Gastrocnemius medialis (tissue), 4 donors: ENCODE data around the gene KLK6. TPM values are rescaled to one million over a fixed set of nuclear protein-coding genes. Genes with fewer than 3 reads are reported as not detected.
A peak's percentile ranks its signal among the peaks of the same experiment; 100 is the strongest.

Experiments
- ATAC-seq, 2 donors: fragments of 150-250 bp; one replicate each; pipeline ENCODE4 v1.9.1; 2016
- DNase-seq, 2 donors: peaks; one replicate each; pipeline ENCODE4 v3.0.0-alpha.2; 2019
- H3K27ac ChIP-seq, 4 donors: fragments of 200-600 bp; sonication (generic); 1 replicate in 1 of 4; 2 replicates in 3 of 4; pipeline ENCODE4 v1.5.1; 2016 to 2018; ENCODE audit warnings: mild to moderate bottlenecking in 2 of 4, moderate library complexity in 1 of 4
- H3K27me3 ChIP-seq, 3 donors: fragments of 200-600 bp; sonication (generic) in 2 of 3; 1 replicate in 1 of 3; 2 replicates in 2 of 3; pipeline versions ENCODE4 v1.5.1 to v1.6.0; 2016 to 2019; ENCODE audit warnings: mild to moderate bottlenecking in 1 of 3, moderate library complexity in 1 of 3
- H3K36me3 ChIP-seq, 2 donors: fragments of 200-600 bp; sonication (generic) in 1 of 2; one replicate each; pipeline ENCODE4 v1.5.1; 2017 to 2018
- H3K4me1 ChIP-seq, 2 donors: fragments of 200-600 bp; sonication (generic) in 1 of 2; one replicate each; pipeline ENCODE4 v1.5.1; 2016 to 2017; ENCODE audit warnings: mild to moderate bottlenecking in 2 of 2
- H3K4me3 ChIP-seq, 4 donors: fragments of 200-600 bp; sonication (generic) in 3 of 4; 1 replicate in 1 of 4; 2 replicates in 3 of 4; pipeline ENCODE4 v1.5.1; 2016 to 2019; ENCODE audit warnings: mild to moderate bottlenecking in 2 of 4
- H3K9me3 ChIP-seq, 3 donors: fragments of 200-600 bp; sonication (generic) in 2 of 3; 1 replicate in 1 of 3; 2 replicates in 2 of 3; pipeline ENCODE4 v1.5.1; 2016 to 2019
- CTCF ChIP-seq, 5 experiments: fragments of 450-650 bp in 3 of 5; fragments of 200-600 bp in 2 of 5; sonication (generic) in 2 of 5; IDR thresholded peaks in 4 of 5; conservative IDR thresholded peaks in 1 of 5; 1 replicate in 4 of 5; 2 replicates in 1 of 5; pipeline ENCODE4 v1.5.1; 2016 to 2019; ENCODE audit warnings: antibody characterized with exemption in 5 of 5, mild to moderate bottlenecking in 3 of 5, moderate library complexity in 3 of 5
- POLR2A ChIP-seq, 2 donors: fragments of 450-650 bp; IDR thresholded peaks; one replicate each; pipeline ENCODE4 v1.6.1; 2017; ENCODE audit warnings: antibody characterized with exemption in 2 of 2, mild to moderate bottlenecking in 2 of 2, moderate library complexity in 2 of 2
- in situ Hi-C, 4 donors: fragments of 200-750 bp; cut with MboI; loops; one replicate each; pipeline versions ENCODE4 v1.15.0 to v1.8.0; 2017; ENCODE audit warnings: low sequenced_read_pairs in 4 of 4
- intact Hi-C: fragments of 100-400 bp; cut with DNase I; formaldehyde crosslinking; loops from one replicate; pipeline ENCODE4 v1.15.1; 2023; ENCODE audit warnings: low total_unique reads
- total RNA-seq, 4 donors: library from RNA; depleted of rRNA; stranded (reverse); fragments of >200 nt; gene quantifications; one replicate each; pipeline versions ENCODE4 v1.1.0 to v1.2.3, GENCODE V29; 2016

KLK6 gene
- total RNA-seq, result not detected

DNA sequence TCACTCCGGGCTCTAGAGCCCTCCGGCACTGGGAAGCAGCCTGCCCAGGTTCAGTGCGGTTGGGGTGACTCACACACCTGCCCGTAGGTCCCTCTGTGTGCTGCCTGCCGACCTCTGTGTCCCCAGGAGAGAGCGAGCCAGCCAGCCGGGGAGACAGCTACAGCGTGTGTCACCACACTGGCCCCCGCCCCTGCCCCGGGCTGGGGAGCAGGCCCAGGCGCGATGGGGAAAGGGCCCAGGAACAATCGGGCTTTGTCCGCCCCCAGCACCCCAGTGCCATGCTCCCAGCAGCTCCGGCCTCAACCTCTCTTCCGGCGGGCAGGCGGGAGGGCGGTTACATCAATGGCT, at the start of gene KLK6:
Gene KLK6, minus strand, starts transcription at position 179 of the 348 bp plus-strand sequence. CDS start 1,487 bp downstream, outside the sequence.
- H3K4me3 ChIP-seq, result no peak within 1 kb of the TSS
- H3K9me3 ChIP-seq, result no peaks in the 10 kb centered on the region
- no peak for DNase-seq
- no peaks in the 10 kb centered on the region for H3K36me3 ChIP-seq
- intact Hi-C loops (no loop called here), in situ Hi-C loops (no loop called here)
- peaks cover 0 to 3% (median 0%) of the 10 kb centered on the region in 3 donors for H3K27me3 ChIP-seq
- ATAC-seq, result no peak
- TF ChIP-seq CTCF (IDR thresholded peaks at IDR 0.05 in 4 of 5, conservative IDR thresholded peaks at IDR 0.05 in 1 of 5), result no peak
- no peak for TF ChIP-seq POLR2A (IDR thresholded peaks at IDR 0.05)
- no peaks in the 10 kb centered on the region for H3K4me1 ChIP-seq
- H3K27ac ChIP-seq, result no peak within 1 kb of the TSS

DNA sequence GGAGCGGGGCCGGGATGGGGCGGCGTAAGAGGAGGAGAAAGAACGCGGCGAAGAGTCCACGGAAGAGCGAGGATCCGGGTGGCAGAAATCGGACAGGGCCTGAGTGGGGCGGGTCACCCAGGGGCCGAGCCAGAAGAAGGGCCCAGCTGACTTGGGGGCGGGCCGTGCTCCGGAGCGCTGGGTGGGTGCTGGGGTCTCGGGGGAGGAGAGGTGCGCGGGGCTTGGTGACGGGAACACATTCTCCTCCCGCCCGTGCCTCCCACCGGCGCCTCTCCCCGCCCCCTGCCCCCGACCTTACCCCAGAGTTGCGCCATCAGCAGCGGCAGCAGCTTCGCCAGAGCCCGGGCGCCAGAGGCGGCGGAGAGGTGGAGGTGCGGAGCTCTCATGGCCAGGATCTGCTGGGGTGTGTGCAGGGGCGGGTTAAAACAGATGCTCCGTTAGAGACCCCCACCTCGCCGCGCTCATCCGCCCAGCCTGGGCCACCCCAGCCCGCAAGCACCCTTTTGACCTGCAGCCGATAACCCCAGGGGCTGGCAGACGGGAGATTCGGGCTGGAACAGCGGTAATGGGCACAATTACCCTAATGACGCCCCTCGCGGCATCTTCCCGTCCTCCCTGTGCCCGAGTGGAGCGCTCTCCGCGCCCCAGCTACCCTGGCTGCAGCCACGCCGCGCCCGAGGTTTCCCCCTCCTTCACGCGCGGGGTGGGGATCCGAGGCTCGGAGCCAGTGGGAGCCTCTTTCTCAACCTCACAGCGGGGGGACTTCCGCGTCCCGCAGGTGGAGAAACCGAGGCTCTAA, 49.6 kb upstream of the KLK6 start:
- in situ Hi-C loops, result no loop called here
- no peaks in the 10 kb centered on the region for H3K4me1 ChIP-seq
- no peaks in the 10 kb centered on the region for H3K9me3 ChIP-seq
- H3K36me3 ChIP-seq, result no peaks in the 10 kb centered on the region
- TF ChIP-seq CTCF (IDR thresholded peaks at IDR 0.05 in 4 of 5, conservative IDR thresholded peaks at IDR 0.05 in 1 of 5), result no peak
- no peak for TF ChIP-seq POLR2A (IDR thresholded peaks at IDR 0.05)
- intact Hi-C loops, result no loop called here
- peak overlapping the region in 3 of 4 donors; percentile 16 to 28 (median 27) for H3K4me3 ChIP-seq
- ATAC-seq (no peak), DNase-seq (no peak)
- peaks cover 28 to 43% (median 42%) of the 10 kb centered on the region in 3 donors for H3K27me3 ChIP-seq
- H3K27ac ChIP-seq, result no peak overlapping the region

GRCh38 chr19:51016798-51017683, 47.6 kb upstream of the KLK6 start:
- Histone ChIP-seq H3K36me3 (no peaks in the 10 kb centered on the region), H3K4me3 (peak overlapping the region in 1 of 4 donors; percentile 36), H3K27ac (no peak overlapping the region), H3K27me3 (peaks cover 26 to 43% (median 42%) of the 10 kb centered on the region in 3 donors), H3K4me1 (no peaks in the 10 kb centered on the region), H3K9me3 (no peaks in the 10 kb centered on the region)
- DNase-seq (no peak), ATAC-seq (no peak)
- no peak for TF ChIP-seq CTCF (IDR thresholded peaks at IDR 0.05 in 4 of 5, conservative IDR thresholded peaks at IDR 0.05 in 1 of 5)
- no peak for TF ChIP-seq POLR2A (IDR thresholded peaks at IDR 0.05)
- in situ Hi-C loops (no loop called here), intact Hi-C loops (no loop called here)

DNA sequence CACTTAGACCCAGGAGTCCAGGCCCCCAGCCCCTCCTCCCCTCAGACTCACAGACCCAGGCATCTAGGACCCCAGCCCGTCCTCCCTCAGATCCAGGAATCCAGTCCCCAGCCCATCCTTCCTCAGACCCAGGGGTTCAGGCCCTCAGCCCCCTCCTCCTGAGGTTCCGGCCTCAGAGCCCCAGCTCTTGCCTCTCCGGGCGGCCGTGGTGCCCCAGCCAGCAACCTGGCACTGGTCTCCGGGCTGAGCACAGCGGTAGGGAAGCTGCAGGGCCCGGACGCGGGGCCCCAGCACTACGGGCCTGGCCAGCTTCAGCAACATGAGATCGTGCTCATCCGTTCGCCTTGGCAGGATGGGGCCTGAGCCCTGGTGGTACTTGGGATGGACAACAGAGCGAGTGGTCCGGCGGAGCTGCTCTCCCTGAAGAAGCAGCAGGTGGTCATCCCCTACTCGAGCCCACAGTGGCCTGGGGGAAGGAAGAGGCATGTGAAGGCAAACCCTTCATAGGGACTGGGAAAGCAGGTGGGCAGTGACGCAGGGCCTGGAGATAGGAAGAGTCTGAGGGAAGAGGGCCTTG, 46.4 kb upstream of the KLK6 start:
- DNase-seq, result no peak
- H3K9me3 ChIP-seq, result no peaks in the 10 kb centered on the region
- no peaks in the 10 kb centered on the region for H3K36me3 ChIP-seq
- no peak for ATAC-seq
- no peak overlapping the region for H3K4me3 ChIP-seq
- in situ Hi-C loops, result no loop called here
- no peaks in the 10 kb centered on the region for H3K4me1 ChIP-seq
- H3K27ac ChIP-seq, result no peak overlapping the region
- TF ChIP-seq CTCF (IDR thresholded peaks at IDR 0.05 in 4 of 5, conservative IDR thresholded peaks at IDR 0.05 in 1 of 5), result no peak
- TF ChIP-seq POLR2A (IDR thresholded peaks at IDR 0.05), result no peak
- peaks cover 26 to 43% (median 42%) of the 10 kb centered on the region in 3 donors for H3K27me3 ChIP-seq
- intact Hi-C loops, result no loop called here
